Measurements from ENCODE around the gene NBAS. TPM values are rescaled to one million over a fixed set of nuclear protein-coding genes. Genes with fewer than 3 reads are reported as not detected.

NBAS gene
- total RNA-seq, 2 experiments from 2014 or later = 24.4 to 28.8 TPM

DNA sequence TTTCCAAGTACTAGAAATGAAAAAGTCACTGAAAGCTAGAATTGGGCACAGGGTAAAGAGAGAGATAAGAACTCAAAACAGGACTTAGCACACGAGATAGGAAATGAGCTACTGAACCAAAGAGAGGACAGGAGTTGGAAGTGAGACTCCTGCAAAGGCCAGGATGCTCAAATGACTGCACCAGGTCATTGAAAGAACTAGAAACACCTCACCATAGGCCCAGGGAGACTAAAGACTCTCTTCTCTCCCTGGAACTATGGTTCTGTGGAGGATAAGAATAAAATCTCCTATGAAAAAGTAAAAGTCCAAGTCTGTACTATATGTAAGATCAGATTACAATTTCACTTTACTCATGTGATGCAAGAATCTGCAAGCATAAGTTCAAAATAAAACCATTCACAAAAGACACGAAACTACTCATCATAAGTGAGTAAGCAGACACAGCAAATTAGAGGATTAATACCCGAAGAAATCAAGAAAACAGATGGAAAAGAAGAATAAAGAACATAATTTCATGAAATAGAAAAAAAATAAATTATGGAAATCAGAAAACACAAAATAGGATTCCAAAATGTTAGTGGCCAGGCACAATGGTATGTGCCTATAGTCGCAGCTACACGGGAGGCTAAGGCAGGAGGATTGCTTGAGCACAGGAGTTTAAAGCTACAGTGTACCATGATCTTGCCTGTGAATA, 6.5 kb downstream of the NBAS start:
- H3K27ac ChIP-seq (ENCODE audit: low read depth, low read length, poor library complexity, severe bottlenecking) = no peak overlapping the region
- BruUV-seq (replicated peaks) = no TSS peak
- no peak overlapping the region for H2AFZ ChIP-seq (ENCODE audit: low read length)
- no peaks in the 10 kb centered on the region for H3K9me3 ChIP-seq (ENCODE audit: low read length)
- H3K4me3 ChIP-seq (ENCODE audit: low read depth, low read length, poor library complexity, severe bottlenecking) = no peak overlapping the region
- intact Hi-C loops (cut with micrococcal nuclease; ENCODE audit: unreplicated experiment) = no loop called here
- no peak overlapping the region for H3K4me2 ChIP-seq (ENCODE audit: low read length)
- peaks cover 4% of the 10 kb centered on the region for H3K4me1 ChIP-seq (ENCODE audit: insufficient read depth, low read length, poor library complexity, severe bottlenecking)
- CTCF ChIA-PET (ENCODE audit: unreplicated experiment) = no interaction called here
- no peak for DNase-seq (ENCODE audit: low spot score)
- peaks cover 15% of the 10 kb centered on the region; the same call in 1 of the 2 replicates for H3K36me3 ChIP-seq (ENCODE audit: insufficient read depth, low read length)
- H3K79me2 ChIP-seq (ENCODE audit: insufficient read depth, low read depth, low read length) = peaks cover 7% of the 10 kb centered on the region
- no peak for TF ChIP-seq EZH2phosphoT487 (IDR thresholded peaks at IDR 0.05; ENCODE audit: borderline replicate concordance, low read depth, low read length)
- TF ChIP-seq, protein P1, sequence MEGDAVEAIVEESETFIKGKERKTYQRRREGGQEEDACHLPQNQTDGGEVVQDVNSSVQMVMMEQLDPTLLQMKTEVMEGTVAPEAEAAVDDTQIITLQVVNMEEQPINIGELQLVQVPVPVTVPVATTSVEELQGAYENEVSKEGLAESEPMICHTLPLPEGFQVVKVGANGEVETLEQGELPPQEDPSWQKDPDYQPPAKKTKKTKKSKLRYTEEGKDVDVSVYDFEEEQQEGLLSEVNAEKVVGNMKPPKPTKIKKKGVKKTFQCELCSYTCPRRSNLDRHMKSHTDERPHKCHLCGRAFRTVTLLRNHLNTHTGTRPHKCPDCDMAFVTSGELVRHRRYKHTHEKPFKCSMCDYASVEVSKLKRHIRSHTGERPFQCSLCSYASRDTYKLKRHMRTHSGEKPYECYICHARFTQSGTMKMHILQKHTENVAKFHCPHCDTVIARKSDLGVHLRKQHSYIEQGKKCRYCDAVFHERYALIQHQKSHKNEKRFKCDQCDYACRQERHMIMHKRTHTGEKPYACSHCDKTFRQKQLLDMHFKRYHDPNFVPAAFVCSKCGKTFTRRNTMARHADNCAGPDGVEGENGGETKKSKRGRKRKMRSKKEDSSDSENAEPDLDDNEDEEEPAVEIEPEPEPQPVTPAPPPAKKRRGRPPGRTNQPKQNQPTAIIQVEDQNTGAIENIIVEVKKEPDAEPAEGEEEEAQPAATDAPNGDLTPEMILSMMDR (conservative IDR thresholded peaks at IDR 0.05; ENCODE audit: low read length) = no peak
- POLR2A ChIA-PET = interaction anchor here (1.3 kb wide), 1 partner anchor 123 kb away, joined by 3 read pairs; no protein-coding TSS in a partner anchor
- H3K9me2 ChIP-seq (ENCODE audit: insufficient read depth, low read length) = no peaks in the 10 kb centered on the region
- H4K20me1 ChIP-seq (ENCODE audit: insufficient read depth, low read length) = no peaks in the 10 kb centered on the region

DNA sequence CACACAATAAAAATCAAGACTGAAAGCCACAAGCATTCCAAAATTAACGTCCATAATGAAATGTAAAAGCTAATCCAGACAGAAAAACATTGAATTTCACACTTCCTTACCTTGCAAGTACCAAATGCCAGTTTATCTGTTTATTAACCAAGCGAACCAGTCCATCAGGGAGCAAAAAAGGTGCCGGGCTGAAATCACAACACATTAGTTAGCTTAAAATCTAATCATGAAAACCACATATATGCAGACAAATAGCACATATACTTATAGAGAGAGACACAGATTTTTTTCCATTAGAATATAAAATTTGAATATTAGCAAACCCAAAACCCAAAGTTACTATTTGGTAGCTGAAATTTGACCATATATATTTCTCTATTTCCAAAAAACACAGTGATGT, 7.2 kb downstream of the NBAS start:
- H3K79me2 ChIP-seq (ENCODE audit: insufficient read depth, low read depth, low read length) = 0 out of 2 replicates have a peak, but pooled peaks cover under 1% of the 10 kb centered on the region
- CTCF ChIA-PET (ENCODE audit: unreplicated experiment) = no interaction called here
- POLR2A ChIA-PET = interaction anchor here (1.3 to 1.7 kb wide), 2 partner anchors 16 to 123 kb away, joined by 3 to 8 read pairs; no protein-coding TSS in a partner anchor

More for the DNA sequence above, 7.2 kb downstream of the NBAS start:
- intact Hi-C loops (cut with micrococcal nuclease; ENCODE audit: unreplicated experiment) = no loop called here
- Histone ChIP-seq H3K4me3 (ENCODE audit: low read depth, low read length, poor library complexity, severe bottlenecking) (no peak overlapping the region), H3K4me1 (ENCODE audit: insufficient read depth, low read length, poor library complexity, severe bottlenecking) (no peaks in the 10 kb centered on the region), H2AFZ (ENCODE audit: low read length) (no peak overlapping the region), H3K27ac (ENCODE audit: low read depth, low read length, poor library complexity, severe bottlenecking) (no peak overlapping the region), H3K9me3 (ENCODE audit: low read length) (no peaks in the 10 kb centered on the region), H3K4me2 (ENCODE audit: low read length) (no peak overlapping the region), H3K9me2 (ENCODE audit: insufficient read depth, low read length) (no peaks in the 10 kb centered on the region), H4K20me1 (ENCODE audit: insufficient read depth, low read length) (no peaks in the 10 kb centered on the region), H3K36me3 (ENCODE audit: insufficient read depth, low read length) (peaks cover 15% of the 10 kb centered on the region; the same call in 1 of the 2 replicates)
- DNase-seq (ENCODE audit: low spot score) = no peak
- BruUV-seq (replicated peaks) = no TSS peak
- TF ChIP-seq, protein P1 (conservative IDR thresholded peaks at IDR 0.05; ENCODE audit: low read length) = no peak
- TF ChIP-seq EZH2phosphoT487 (IDR thresholded peaks at IDR 0.05; ENCODE audit: borderline replicate concordance, low read depth, low read length) = no peak

All from OCI-LY7 (cell line).